Endothelial cell of umbilical vein (primary cell): Measurements from ENCODE around the gene ATP2A2. TPM values are rescaled to one million over a fixed set of nuclear protein-coding genes. Genes with fewer than 3 reads are reported as not detected.

Experiments used
- BruUV-seq: library from RNA; stranded (reverse); fragments of 400-500 nt; replicated peaks from 2 replicates; lab custom pipeline; 2021; lab: Mats Ljungman, UMichigan
- CTCF ChIA-PET: fragments of 300-600, 350-600 bp; sonication (Branson Sonifier 250); formaldehyde crosslinking; loops from one replicate; lab custom pipeline; 2021; ENCODE audit warnings: antibody characterized with exemption, inconsistent platforms; lab: Charles Lee
- POLR2A ChIA-PET: fragments of 300-600, 350-600 bp; sonication (Branson Sonifier 250); formaldehyde crosslinking; loops from one replicate; lab custom pipeline; 2021; ENCODE audit warnings: antibody characterized with exemption, inconsistent platforms; lab: Charles Lee
- DNase-seq: peaks from one replicate; pipeline ENCODE4 v3.0.0-alpha.2; 2011; ENCODE audit warnings: low read depth, low spot score
- FAIRE-seq: peaks from 2 replicates; lab custom pipeline; 2011; peaks lifted over from hg19 to GRCh38; lab: Jason Lieb, UNC
- H2AFZ ChIP-seq: 2 replicates; pipeline ENCODE4 v1.6.0; 2012; ENCODE audit warnings: low read depth, low read length, control low read depth, inconsistent platforms
- H3K27ac ChIP-seq: 2 replicates; pipeline ENCODE4 v1.5.1; 2011; ENCODE audit warnings: low read depth, mild to moderate bottlenecking, control low read depth, low read length, moderate library complexity; ENCODE audit not compliant: insufficient read depth
- H3K27me3 ChIP-seq, 2 experiments: 2 replicates each; pipeline versions ENCODE4 v1.6.0 to v1.6.1; 2011; ENCODE audit warnings: low read length in 2 of 2, mixed read lengths in 1 of 2; ENCODE audit not compliant: control insufficient read depth in 2 of 2, insufficient read depth in 2 of 2
- H3K36me3 ChIP-seq, 2 experiments: 2 replicates in 1 of 2; 3 replicates in 1 of 2; pipeline ENCODE4 v1.5.1; 2011; ENCODE audit warnings: low read length in 2 of 2, mild to moderate bottlenecking in 1 of 2, moderate library complexity in 1 of 2; ENCODE audit not compliant: control insufficient read depth in 2 of 2, insufficient read depth in 2 of 2; ENCODE audit errors: extremely low read depth in 1 of 2
- H3K4me1 ChIP-seq: 3 replicates; pipeline ENCODE4 v1.5.1; 2011; ENCODE audit warnings: mild to moderate bottlenecking, low read length; ENCODE audit not compliant: control insufficient read depth, insufficient read depth; ENCODE audit errors: extremely low read depth
- H3K4me2 ChIP-seq: 2 replicates; pipeline ENCODE4 v1.6.1; 2011; ENCODE audit warnings: low read length, control low read depth, mixed read lengths; ENCODE audit not compliant: insufficient read depth
- H3K4me3 ChIP-seq, 3 experiments: fragments of 200-600 bp in 1 of 3; sonication (generic), shearing (Covaris generic) in 1 of 3; replicated peaks in 1 of 3; 2 replicates each; pipeline ENCODE4 v1.5.1; 2011 to 2016; ENCODE audit warnings: control low read depth in 3 of 3, low read length in 3 of 3, mild to moderate bottlenecking in 2 of 3, inconsistent platforms in 1 of 3, low read depth in 1 of 3, moderate library complexity in 1 of 3; ENCODE audit not compliant: insufficient read depth in 1 of 3
- H3K79me2 ChIP-seq: 2 replicates; pipeline ENCODE4 v1.6.0; 2012; ENCODE audit warnings: low read length, inconsistent platforms; ENCODE audit not compliant: control insufficient read depth, insufficient read depth
- H3K9ac ChIP-seq: replicated peaks from 2 replicates; pipeline ENCODE3; 2011; ENCODE audit warnings: low read length, control low read depth; ENCODE audit not compliant: insufficient read depth; ENCODE audit errors: extremely low read depth
- H3K9me1 ChIP-seq: replicated peaks from 3 replicates; pipeline ENCODE4 v1.6.0; 2011; ENCODE audit warnings: mild to moderate bottlenecking, low read length; ENCODE audit not compliant: control insufficient read depth, insufficient read depth; ENCODE audit errors: extremely low read depth
- H3K9me3 ChIP-seq: replicated peaks from 2 replicates; pipeline ENCODE4 v1.5.1; 2012; ENCODE audit warnings: low read length, inconsistent platforms; ENCODE audit not compliant: control insufficient read depth, insufficient read depth
- H4K20me1 ChIP-seq: replicated peaks from 2 replicates; pipeline ENCODE3; 2011; ENCODE audit warnings: mild to moderate bottlenecking, low read length; ENCODE audit not compliant: control insufficient read depth, insufficient read depth; ENCODE audit errors: extremely low read depth
- EZH2 ChIP-seq: IDR thresholded peaks from 2 replicates; pipeline ENCODE4 v1.6.1; 2012; ENCODE audit warnings: borderline replicate concordance, low read depth, mild to moderate bottlenecking, moderate library complexity, low read length, inconsistent platforms; ENCODE audit not compliant: severe bottlenecking
- FOS ChIP-seq: IDR thresholded peaks from 2 replicates; pipeline ENCODE4 v1.6.1; 2011; ENCODE audit warnings: mild to moderate bottlenecking, low read length, moderate library complexity, borderline replicate concordance; ENCODE audit not compliant: insufficient read depth
- GATA2 ChIP-seq: IDR thresholded peaks from 2 replicates; pipeline ENCODE4 v1.7.0; 2011; ENCODE audit warnings: low read depth, mild to moderate bottlenecking, moderate library complexity, mixed read lengths, low read length; ENCODE audit not compliant: insufficient read length, insufficient read depth
- JUN ChIP-seq: IDR thresholded peaks from 2 replicates; pipeline ENCODE4 v1.6.1; 2011; ENCODE audit warnings: borderline replicate concordance, low read depth; ENCODE audit not compliant: insufficient read length, insufficient read depth
- MYC ChIP-seq: IDR thresholded peaks from one replicate; pipeline ENCODE4 v1.6.1; 2011; ENCODE audit warnings: mild to moderate bottlenecking, low read depth, low read length
- POLR2A ChIP-seq: IDR thresholded peaks from 2 replicates; pipeline ENCODE4 v1.6.1; 2012; ENCODE audit warnings: low read depth, mild to moderate bottlenecking, control low read depth, low read length
- POLR2AphosphoS5 ChIP-seq: IDR thresholded peaks from 2 replicates; pipeline ENCODE4 v1.6.1; 2012; ENCODE audit warnings: low read depth, mild to moderate bottlenecking, control low read depth, low read length, moderate library complexity; ENCODE audit not compliant: insufficient read depth
- dilution Hi-C: fragments of 300-500 bp; cut with MboI; formaldehyde crosslinking; loops from one replicate; pipeline ENCODE4 v1.15.0; 2019; ENCODE audit warnings: low sequenced_read_pairs; ENCODE audit not compliant: extremely low pct_ligation_motif_present
- intact Hi-C: fragments of 100-400 bp; cut with micrococcal nuclease; formaldehyde crosslinking; loops from one replicate; pipeline ENCODE4 v1.10.0; 2022
- polyA plus RNA-seq, 4 experiments: library from polyadenylated mRNA; depleted of rRNA in 3 of 4; stranded (reverse) in 3 of 4; unstranded in 1 of 4; fragments of >200 nt; gene quantifications; 2 replicates each; pipeline versions ENCODE4 v1.2.1 to v1.2.3, GENCODE V29; 2011 to 2012; ENCODE audit warnings: missing spikeins in 1 of 4
- total RNA-seq: library from RNA; stranded (reverse); gene quantifications from 2 replicates; pipeline ENCODE4 v1.2.3, GENCODE V29; 2021
- TF ChIP-seq, protein P1 (sequence below): IDR thresholded peaks from 2 replicates; pipeline ENCODE4 v1.6.1; 2011; ENCODE audit not compliant: insufficient read depth, insufficient read length
- TF ChIP-seq, protein P2 (sequence below), 2 donors: IDR thresholded peaks; 1 replicate in 1 of 2; 2 replicates in 1 of 2; pipeline ENCODE4 v1.5.1; 2011; ENCODE audit warnings: low read length in 2 of 2, mild to moderate bottlenecking in 2 of 2, moderate library complexity in 2 of 2, control low read depth in 1 of 2, inconsistent platforms in 1 of 2, low read depth in 1 of 2; ENCODE audit not compliant: insufficient read depth in 1 of 2; ENCODE audit errors: extremely low read depth in 1 of 2

ATP2A2 gene
- total and polyA plus RNA-seq, 2 donors (not counting 3 experiments of a cell fraction or from before 2014, with no cell fraction given) = 102 to 239 TPM

DNA sequence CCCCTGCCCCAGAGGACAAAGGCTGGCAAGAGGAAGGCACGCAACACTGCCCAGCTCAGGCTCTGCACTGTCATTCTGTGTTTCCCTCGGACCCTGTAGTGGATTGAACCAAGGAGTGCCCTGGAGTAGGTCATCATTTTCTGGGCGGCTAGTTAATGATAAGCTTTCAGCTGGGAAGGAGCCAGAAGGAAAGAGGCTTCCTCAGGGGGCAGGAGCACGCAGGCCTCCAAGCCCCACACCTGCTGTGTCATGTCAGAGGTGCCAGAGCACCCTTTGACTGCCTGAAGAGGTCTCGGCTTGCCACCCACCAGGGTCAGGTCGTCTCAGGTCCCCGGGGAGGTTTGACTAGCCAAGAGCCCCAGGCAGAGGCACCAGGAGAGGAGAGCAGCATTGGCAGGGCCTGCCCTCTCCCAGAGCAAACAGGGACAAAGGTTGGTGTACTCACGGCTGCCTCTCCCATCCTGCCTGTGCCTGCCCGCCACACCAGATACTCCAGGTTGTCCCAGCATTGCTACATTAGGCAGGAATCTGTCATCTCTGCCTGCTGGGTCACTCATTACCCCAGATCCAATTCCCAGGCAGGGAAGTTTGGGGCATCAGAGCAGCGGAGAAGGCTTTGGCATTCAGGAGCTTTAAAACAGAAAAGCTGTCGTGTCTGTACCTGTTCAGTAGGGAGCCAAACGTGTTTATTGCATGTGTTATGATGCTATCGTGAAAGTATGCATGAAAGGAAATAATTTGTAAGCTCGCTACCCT, 33.5 kb upstream of the ATP2A2 start:
- TF ChIP-seq POLR2A = no peak
- no peak for TF ChIP-seq JUN
- TF ChIP-seq, protein P1, sequence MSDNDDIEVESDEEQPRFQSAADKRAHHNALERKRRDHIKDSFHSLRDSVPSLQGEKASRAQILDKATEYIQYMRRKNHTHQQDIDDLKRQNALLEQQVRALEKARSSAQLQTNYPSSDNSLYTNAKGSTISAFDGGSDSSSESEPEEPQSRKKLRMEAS = no peak
- ChIA-PET POLR2A (no interaction called here), CTCF (interaction anchor here (0.9 to 1.9 kb wide), 5 partner anchors 9 to 184 kb away, joined by 3 to 7 read pairs (median 3); no protein-coding TSS in a partner anchor)
- DNase-seq = no peak
- no peaks in the 10 kb centered on the region for H3K9me3 ChIP-seq
- H3K4me1 ChIP-seq = no peaks in the 10 kb centered on the region
- H4K20me1 ChIP-seq = no peaks in the 10 kb centered on the region
- no peak overlapping the region for H3K27ac ChIP-seq
- H3K4me3 ChIP-seq = no peak overlapping the region
- FAIRE-seq = no peak
- no peaks in the 10 kb centered on the region for H3K9me1 ChIP-seq
- dilution Hi-C loops (no loop called here), intact Hi-C loops (no loop called here)
- no peaks in the 10 kb centered on the region for H3K79me2 ChIP-seq
- no peaks in the 10 kb centered on the region for H3K27me3 ChIP-seq
- no peaks in the 10 kb centered on the region for H3K36me3 ChIP-seq
- BruUV-seq = no TSS peak
- no peak overlapping the region for H3K4me2 ChIP-seq
- no peak overlapping the region for H2AFZ ChIP-seq
- H3K9ac ChIP-seq = no peak overlapping the region

DNA sequence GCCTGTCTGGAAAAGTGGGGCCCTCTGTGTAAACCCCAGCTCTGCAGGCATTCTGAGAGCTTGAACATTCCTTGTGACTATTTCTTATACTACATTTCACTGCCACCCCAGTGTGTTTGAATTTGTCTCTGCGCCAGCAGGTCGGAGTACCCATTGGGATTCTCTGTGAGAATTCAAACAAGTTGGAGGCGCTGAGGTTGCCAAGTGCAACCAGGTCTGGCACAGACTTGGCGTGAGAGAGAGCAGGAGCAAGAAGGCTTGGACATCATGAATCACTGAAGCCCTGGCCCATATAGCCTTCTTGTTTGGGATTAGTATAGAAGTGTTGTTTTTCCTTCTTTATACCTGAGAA, 33.0 kb upstream of the ATP2A2 start:
- H3K4me1 ChIP-seq = no peaks in the 10 kb centered on the region
- H3K4me3 ChIP-seq = no peak overlapping the region
- no peak overlapping the region for H2AFZ ChIP-seq
- intact Hi-C loops = no loop called here
- TF ChIP-seq EZH2 = no peak
- no peak for TF ChIP-seq JUN
- TF ChIP-seq GATA2 = no peak
- TF ChIP-seq, protein P1 = no peak
- no peak for TF ChIP-seq POLR2A
- no peak for TF ChIP-seq MYC
- TF ChIP-seq POLR2AphosphoS5 = no peak
- no peak for TF ChIP-seq FOS
- TF ChIP-seq, protein P2, sequence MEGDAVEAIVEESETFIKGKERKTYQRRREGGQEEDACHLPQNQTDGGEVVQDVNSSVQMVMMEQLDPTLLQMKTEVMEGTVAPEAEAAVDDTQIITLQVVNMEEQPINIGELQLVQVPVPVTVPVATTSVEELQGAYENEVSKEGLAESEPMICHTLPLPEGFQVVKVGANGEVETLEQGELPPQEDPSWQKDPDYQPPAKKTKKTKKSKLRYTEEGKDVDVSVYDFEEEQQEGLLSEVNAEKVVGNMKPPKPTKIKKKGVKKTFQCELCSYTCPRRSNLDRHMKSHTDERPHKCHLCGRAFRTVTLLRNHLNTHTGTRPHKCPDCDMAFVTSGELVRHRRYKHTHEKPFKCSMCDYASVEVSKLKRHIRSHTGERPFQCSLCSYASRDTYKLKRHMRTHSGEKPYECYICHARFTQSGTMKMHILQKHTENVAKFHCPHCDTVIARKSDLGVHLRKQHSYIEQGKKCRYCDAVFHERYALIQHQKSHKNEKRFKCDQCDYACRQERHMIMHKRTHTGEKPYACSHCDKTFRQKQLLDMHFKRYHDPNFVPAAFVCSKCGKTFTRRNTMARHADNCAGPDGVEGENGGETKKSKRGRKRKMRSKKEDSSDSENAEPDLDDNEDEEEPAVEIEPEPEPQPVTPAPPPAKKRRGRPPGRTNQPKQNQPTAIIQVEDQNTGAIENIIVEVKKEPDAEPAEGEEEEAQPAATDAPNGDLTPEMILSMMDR (IDR thresholded peaks at IDR 0.05; ENCODE audit: extremely low read depth in 1 of 2, insufficient read depth in 1 of 2, low read depth in 1 of 2, low read length in 2 of 2) = no peak
- no peak overlapping the region for H3K27ac ChIP-seq
- H3K4me2 ChIP-seq = no peak overlapping the region
- H3K9ac ChIP-seq = no peak overlapping the region
- no peaks in the 10 kb centered on the region for H3K27me3 ChIP-seq
- dilution Hi-C loops = no loop called here
- H3K79me2 ChIP-seq = no peaks in the 10 kb centered on the region
- no peak for FAIRE-seq
- H3K9me1 ChIP-seq = no peaks in the 10 kb centered on the region
- no peaks in the 10 kb centered on the region for H4K20me1 ChIP-seq
- H3K9me3 ChIP-seq = no peaks in the 10 kb centered on the region
- ChIA-PET POLR2A (no interaction called here), CTCF (interaction anchor here (0.7 to 1.9 kb wide), 6 partner anchors 9 to 184 kb away, joined by 3 to 7 read pairs (median 3); no protein-coding TSS in a partner anchor)
- no peak for DNase-seq
- no peaks in the 10 kb centered on the region for H3K36me3 ChIP-seq
- BruUV-seq = no TSS peak
